Stimulated activated CD4-positive, alpha-beta T cell treated with anti-CD3 and anti-CD28 coated beads, Interleukin-12 subunit alpha, Interleukin-12 subunit beta, amount 100 ng/mL, for 24 hours (primary cell): Measurements from ENCODE around the gene RCOR1.

ENCODE experiments used
- DNase-seq, 2 experiments: peaks; one replicate each; pipeline ENCODE4 v3.0.0-alpha.2; 2020; ENCODE audit warnings: low read depth in 2 of 2

RCOR1 gene

DNA sequence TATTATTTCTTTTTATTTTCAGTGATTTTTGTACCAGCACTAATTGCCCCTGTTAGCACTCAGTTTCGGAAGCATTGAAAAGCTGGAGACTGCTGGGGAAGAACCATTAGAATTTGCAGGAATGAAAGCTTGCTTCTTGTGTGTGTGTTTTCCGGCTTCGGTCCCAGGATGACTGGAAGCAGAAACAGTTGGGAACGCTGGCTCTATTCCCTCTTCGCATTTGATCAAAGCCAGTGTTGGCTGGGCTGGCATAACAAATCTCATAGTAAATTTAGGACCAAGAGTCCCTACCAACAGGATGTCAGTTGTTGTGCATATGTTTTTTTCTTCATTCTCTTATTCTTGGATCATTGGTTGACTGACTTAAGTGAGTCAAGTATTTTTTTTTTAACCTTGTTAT lies 131.2 kb downstream of the RCOR1 start:
- DNase-seq, result no peak

DNA sequence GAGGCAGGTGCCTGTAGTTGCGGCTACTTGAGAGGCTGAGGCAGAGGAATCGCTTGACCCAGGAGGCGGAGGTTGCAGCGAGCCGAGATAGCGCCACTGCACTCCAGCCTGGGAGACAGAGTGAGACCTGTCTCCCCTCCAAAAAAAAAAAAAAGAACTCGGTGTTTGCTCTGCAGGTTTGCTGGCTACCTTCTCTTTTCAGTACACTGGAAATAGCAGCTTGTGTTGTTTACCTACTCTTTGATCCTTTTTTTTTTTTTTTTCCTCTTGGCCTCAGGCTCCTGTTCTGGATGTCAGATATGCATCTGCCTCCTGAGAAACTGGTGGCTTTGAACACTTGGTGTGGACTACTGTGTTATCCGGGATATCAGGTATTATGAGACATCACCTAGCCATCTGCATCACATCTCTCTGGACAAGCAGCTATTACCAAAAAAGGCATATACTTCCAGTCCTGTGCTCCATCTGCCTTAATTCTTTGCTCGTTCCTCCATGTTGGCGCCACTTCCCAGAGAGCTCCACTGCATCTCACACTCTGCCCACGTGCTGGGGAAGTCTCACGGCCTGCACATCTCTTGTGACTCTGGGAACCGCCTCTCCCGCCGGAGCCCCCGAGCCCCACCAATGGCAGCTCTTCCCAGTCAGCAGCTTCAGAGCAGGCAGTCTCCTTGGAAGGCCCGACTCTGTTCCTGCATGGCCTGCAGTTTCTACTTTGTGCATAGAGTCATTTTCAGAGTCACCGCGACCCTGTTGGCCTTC lies 133.9 kb downstream of the RCOR1 start:
- no peak for DNase-seq

GRCh38 chr14:102727336-102728095 lies 135.1 kb downstream of the RCOR1 start:
- no peak for DNase-seq

DNA sequence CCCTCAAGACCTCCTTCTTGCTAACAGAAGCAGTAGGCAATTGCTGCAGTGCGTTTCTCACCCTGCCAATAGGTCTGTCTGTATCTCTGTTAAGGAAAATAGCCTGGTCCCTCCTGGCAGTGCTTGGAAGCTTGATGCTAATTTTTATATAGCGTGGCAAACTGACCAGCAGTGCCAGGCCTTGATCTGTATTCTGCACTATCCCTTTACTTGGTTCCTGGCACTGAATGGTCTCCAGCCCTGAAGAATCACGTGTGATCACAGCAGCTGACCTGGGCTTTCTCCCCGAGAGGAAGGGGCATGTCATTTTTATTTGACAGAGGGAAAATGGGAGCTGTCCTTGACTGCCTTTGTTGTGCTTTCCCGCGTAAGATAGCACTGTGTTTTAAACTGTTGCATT lies 136.1 kb downstream of the RCOR1 start:
- DNase-seq, result no peak

DNA sequence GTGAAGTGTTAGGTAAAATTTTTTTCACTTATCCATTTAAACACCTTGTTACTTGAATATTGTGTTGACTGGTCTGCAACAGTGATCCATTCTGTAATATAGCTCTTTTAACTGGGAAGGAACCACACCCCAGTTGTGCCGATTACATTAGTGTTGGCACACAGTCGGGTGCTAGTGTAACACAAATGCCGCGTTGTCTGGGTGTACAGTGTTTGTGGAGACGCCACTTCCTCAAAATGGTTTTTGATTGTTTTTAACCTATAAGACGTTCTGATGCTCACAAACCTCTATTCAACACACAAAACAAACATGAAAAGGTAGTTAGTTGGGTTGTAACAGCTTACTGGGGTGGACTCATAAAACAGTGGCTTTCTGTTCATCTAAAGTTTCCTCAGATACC lies 136.8 kb downstream of the RCOR1 start:
- DNase-seq, result no peak

GRCh38 chr14:102729825-102730224 lies 137.4 kb downstream of the RCOR1 start:
- no peak for DNase-seq

DNA sequence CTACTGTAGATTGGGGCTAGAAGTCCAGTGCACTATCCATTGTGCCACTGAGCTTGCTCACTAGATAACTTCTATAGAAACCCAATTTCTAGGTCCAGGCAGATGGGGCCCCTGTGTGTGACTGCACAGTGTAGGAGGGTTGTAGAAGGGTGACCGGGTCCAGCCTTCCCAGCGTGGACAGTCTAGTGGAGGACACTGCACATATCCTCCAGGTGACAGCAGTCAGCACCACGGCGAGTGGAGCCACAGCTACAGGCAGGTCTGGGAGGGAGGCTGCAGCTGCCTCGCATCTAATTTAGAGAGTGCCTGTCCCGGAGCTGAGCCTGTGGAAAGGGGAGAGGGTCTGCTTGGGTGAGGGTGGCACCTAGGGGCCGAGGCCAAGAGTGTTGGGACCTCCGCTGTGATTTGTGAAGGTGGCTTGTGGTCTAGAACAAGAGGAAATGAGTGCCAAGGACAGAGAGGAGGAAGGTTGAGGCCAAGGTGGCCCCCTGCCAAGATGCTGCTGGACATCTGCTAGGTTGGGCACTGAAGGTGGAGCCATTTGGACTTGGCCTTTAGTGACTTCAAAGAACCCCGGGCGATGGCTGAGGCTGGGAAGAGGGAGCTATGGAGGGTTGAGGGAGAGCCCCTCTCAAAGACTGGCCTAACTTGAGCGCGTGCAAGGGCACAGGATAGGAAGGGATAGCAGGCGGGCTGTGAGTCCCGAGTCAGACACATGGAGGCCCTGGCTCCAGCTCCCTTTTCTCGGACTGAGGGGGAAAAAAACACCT lies 138.8 kb downstream of the RCOR1 start:
- DNase-seq, result no peak

GRCh38 chr14:102731871-102732800 lies 139.7 kb downstream of the RCOR1 start:
- no peak for DNase-seq

DNA sequence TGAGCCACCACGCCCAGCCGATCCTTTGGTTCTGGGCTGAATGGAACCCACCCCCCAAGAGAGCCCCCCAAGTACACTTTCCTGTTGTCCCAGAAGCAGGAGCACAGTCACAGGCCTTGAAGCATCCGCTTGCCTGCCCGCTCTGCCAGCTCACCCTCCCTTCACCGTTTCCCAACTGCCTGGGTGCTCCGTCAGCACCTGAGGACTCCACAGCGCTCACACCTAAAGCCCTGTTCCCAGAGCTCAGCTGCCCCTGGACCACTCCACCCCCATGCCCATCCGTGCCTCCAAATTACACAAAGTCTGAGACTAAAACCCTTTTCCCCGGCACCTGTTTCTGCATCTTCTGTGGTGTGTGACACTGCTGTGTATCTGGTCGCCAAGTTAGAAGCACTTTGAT lies 140.5 kb downstream of the RCOR1 start:
- no peak for DNase-seq

GRCh38 chr14:102733326-102733725 lies 140.9 kb downstream of the RCOR1 start:
- DNase-seq, result no peak

GRCh38 chr14:102734436-102734835 lies 142.0 kb downstream of the RCOR1 start:
- no peak for DNase-seq

DNA sequence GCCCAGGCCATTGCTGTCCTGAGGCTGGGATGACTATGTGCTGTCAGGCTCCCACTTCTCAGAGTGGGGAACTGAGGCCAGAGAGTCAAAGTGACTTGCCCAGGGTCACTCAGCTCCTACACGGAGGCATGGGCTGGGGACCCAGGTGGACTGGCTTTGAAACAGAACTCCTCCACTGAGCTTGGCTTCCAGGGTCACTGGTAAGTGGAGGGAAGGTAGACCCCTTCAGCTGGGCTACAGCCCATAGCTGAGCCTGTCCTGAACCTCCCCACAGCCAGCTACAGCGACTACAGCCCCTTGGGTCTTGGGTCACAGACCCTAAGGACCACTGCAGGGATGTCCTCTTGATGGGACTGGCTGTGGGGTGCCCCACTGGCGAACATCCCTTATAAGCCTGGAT lies 144.5 kb downstream of the RCOR1 start:
- no peak for DNase-seq

DNA sequence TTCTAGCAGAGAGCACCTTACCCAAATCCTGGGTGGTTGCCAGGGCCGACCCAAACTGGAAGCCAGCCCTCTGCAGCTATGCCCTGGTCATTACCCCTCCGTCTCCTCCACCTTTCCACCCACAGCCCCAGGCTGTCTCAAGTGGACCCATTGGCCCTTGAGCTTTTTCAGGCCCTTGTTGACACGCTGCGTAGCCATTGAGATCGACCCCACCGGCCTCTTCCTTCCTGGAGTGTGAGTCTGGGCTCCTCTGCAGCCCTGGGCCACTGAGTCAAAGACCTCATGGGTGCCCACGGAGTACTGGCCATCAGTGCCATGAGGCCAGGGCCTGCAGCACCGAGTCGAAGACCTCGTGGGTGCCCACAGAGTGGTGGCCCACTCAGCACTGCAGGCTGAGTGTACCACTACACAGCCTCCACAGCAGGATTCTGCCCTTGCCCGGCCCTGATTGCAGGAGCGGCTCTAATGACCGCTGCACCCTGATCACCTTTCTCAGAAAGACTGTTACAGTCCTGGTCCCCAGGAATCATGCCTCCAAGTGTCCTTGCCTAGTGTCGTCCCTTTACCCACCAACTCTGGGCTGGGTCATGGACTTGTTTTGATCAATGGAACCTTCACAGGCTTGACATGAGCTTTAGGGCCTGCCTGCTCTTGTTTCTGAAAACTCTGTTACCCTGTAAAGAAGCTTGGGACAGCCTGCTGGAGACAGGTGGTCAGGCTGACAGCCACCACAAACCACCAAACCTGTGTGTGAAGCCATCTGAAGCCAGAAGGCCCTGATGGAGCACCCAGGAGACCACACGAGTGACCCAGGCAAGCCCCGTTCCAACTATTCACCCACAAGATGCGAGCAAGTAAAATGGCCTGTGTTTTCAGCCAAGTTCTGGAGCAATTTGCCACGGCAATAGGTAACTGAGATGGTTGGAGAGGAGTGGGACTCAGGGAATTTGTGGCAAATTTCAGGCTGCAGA lies 145.2 kb downstream of the RCOR1 start:
- no peak for DNase-seq

GRCh38 chr14:102738373-102739189 lies 146.1 kb downstream of the RCOR1 start:
- DNase-seq, result no peak

- DNase-seq, result no peak
Observed at GRCh38 chr14:102739190-102739469, 146.7 kb downstream of the RCOR1 start.

DNA sequence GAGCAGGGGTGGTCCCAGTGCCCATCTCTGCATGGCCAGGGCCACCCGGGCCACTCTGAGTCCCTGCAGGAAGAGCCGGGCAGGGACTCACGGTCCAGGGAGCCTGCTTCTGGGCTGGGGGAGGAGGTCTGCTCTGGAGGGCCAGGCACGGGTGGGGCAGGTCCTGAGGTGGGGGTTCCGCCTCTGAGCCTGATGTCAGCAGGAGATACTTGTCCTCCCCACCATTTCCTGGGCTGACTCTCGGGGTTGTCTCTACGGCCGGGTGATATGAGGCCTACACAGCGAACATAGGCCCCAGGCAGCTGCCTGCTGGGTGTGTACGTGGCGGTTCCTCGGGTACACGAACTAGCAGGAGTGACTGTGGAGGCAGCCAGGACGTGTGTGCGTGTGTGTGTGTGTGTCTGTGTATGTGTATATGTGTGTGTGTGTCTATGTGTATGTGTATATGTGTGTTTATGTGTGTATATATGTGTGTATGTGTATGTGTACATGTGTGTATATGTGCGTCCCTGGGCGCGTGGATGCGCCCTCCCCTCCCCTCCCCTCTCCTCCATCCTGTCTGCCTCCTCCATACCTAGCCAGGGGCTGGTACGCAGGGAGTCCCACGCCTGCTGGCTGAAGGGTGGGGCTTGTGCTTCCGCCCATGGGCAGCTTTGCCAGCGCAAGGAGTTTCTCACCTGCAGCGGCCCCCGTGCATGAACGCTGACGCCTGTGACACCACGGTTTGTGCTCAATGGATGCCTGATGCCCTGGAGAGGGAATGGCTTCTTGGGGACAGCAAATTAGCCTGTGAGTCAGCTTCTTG lies 154.4 kb downstream of the RCOR1 start:
- DNase-seq, result no peak

DNA sequence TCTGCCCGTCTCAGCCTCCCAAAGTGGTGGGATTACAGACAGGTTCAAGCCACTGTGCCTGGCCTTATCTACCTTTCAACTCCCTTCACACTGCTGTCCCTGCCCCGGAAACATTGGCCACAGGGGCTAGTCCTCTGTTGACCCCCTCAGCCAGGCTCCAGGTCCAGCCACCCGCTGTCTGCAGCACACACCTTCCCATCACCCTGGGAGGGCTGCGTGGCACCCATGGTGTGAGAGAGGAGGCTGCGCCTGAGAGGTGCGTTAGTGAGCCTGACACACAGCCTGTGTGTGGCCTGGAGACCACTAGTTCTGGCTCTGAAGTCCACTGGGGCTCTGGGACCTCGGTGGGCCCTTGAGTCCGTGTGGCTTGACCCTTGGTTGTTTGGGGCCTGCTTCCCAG lies 156.4 kb downstream of the RCOR1 start:
- no peak for DNase-seq

DNA sequence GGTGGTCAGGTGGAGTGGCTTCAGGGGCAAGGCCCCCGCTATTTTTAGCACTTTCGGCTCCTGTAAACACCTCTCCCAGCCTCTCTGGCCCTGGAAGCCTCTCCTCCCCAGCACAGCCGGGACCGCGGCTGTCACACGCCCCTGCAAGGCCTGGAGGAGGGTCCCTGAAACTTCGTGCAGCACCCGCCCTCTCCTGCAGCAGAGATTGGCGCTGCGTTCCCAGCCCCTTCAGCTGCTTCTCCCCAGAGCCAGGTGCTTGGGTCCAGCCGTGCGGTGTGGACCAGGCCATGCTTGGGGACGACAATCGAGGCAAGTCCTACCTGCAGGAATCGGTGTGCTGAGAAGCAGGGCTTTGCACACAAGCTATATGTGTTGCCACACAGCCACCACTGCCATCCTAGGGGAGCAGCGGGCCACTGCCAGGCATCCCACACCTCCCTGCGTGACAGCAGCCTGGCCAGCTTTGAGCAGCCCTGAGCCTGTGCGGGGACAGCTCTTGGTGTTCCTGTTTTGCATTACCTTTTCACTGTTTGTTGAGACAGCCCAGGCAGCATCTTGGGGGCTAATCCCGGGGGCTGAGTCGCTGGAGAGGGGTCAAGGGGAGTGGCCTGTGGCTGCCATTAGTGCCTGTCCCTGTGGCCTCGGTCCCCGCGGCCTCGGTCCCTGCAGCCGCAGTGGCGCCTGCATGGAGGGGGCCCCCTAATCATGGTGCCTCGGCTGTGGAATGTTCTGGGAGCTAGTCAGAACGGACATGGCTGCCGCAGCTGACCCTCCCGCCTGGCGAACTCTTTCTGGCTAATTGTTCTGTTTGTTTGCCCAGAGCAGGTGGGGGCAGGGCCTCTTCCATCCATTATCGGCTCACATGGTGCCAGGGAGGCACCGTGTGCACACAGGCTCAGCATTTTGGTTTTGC lies 157.2 kb downstream of the RCOR1 start:
- DNase-seq, result no peak
